Sigmoid colon (tissue), 4 donors: ENCODE results near the gene MDGA2.

Experiments used
- CTCF ChIP-seq, 4 experiments: fragments of 450-650 bp in 3 of 4; fragments of 200-600 bp in 1 of 4; IDR thresholded peaks; one replicate each; pipeline ENCODE4 v1.5.1; 2016 to 2019; ENCODE audit warnings: antibody characterized with exemption in 4 of 4, mild to moderate bottlenecking in 3 of 4, moderate library complexity in 2 of 4
- POLR2AphosphoS5 ChIP-seq, 4 donors: sonication (generic); formaldehyde crosslinking; IDR thresholded peaks; one replicate each; pipeline ENCODE4 v1.6.1; 2017; ENCODE audit warnings: antibody characterized with exemption in 4 of 4

- no peak for TF ChIP-seq CTCF (IDR thresholded peaks at IDR 0.05)
- TF ChIP-seq POLR2AphosphoS5 (IDR thresholded peaks at IDR 0.05), result no peak
These were observed 434.5 kb downstream of the MDGA2 start for GRCh38 chr14:47240748-47241437.
